NCI-H187 (cell line): ENCODE results near the gene CHST6.
"Not testable (repeated sequence)": the region's sequence is repeated elsewhere in the genome, so short reads cannot be mapped to it uniquely, and the experiment has no call there.

ENCODE experiments used
- DNase-seq, 2 experiments: peaks; one replicate each; lab custom pipeline; 2025; lab: John Stamatoyannopoulos, UW

Gene CHST6

DNA sequence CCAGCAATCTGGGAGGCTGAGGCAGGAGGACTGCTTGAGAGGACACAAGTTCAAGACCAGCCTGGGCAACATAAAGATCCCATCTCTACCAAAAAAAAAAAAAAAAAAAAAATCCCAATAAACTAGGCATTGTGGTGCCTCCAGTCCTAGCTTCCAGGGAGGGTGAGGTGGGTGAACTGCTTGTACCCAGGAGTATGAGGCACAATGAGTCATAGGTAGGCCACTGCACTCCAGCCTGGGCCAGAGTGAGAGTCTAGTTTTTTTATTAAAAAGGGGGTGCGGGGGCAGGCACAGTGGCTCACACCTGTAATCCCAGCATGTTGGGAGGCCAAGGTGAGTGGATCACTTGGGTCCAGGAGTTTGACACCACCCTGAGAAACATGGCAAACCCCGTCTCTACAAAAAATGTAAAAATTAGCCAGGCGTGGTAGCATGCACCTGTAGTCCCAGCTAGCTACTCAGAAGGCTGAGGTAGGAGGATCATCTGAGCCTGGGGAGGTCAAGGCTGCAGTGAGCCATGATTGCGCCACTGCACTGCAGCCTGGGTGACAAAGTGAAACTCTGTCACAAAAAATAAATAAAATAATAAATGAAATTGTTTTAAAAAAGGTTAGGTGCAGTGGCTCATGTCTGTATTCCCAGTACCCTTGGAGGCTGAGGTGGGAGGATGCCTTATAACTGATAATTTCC is 7.8 kb upstream of the CHST6 start:
- no peak for DNase-seq

DNA sequence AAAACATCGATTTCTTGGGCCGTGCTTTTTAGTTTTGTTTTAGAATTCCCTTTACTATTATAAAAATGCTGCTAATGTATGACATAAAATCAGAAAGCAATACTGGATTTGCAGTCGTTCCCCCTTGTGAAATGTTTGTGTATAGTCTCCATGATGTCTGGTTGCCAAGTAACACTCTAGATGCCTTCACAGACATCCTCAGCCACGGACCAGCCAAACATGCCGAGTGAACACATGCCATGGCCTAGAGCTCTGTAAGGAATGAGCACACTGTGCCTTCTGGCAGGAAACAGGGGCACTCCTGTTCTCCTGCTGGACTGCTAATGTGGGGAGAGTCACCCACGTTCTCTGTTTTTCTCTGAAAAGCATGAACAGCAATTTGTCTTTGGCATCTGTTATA is 6.6 kb upstream of the CHST6 start:
- not testable (repeated sequence) for DNase-seq

DNA sequence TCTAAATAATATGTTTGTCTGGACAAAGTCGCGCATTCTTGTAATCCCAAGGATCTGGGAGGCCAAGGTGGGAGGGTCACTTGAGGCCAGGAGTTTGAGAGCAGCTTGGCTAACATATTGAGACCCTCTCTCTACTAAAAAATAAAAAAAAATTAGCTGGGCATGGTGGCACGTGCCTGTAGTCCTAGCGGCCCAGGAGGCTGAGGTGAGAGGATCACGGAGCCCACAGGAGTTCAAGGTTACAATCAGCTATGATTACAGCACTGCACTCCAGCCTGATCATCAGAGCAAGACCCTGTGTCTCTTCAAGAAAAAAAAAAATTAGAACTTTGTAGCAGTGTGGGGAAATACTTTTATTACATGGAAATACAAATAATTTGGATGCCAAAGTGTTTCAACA is 6.1 kb upstream of the CHST6 start:
- no peak for DNase-seq

DNA sequence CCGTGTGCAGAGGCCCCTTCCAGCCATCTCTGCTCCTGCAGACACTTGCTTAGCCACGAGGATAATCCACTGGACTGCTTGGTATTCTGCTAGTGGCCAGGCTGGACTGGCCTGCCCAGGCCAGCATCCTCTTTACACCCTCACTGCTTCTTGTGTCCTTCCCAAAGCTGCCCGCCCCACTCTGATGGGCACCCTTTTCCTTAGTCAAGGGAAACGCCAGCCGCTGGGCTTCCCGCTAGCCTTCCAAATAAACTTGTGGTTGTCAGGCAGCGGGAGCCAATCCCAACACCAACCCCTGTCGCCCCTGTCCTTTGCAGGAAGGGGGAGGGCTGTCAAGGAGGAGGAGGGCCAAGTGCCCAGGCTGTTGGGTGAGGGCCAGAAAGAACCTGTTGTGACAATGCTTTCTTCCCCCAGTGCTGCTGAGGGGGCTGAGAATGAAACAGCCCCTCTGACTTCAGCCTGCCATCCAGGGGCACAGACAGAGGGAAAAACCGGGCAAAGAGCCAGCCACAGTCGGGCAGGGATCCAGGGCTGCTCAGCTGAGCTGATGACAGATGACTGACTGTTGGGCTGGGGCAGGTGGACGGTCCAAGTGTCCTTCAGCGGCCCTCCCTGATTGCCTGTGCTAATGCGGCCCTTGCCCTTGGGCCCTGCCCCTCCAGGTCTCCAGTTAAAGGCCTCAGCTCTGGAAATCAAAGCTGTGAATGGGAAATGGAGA is 3.5 kb upstream of the CHST6 start:
- DNase-seq = not testable (repeated sequence)

DNA sequence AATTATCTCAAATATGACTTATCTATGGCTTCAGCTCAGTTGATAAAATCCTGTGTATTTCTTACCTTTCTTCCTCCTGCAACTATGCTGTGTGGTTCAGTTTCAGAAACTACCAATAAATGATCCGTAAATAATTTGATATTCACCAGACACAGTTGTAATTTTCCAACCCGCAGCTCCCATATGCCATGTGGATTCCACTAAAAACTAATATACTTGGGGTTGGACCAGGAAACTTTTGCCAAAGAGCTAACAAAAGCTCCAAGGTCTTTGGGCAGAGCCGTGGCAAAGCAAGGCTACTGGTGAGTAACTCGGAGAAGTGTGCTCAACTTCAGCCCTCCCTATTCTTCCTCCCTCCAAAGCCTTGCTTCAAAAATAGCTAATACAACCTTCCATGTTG is 2.3 kb upstream of the CHST6 start:
- no peak for DNase-seq

DNA sequence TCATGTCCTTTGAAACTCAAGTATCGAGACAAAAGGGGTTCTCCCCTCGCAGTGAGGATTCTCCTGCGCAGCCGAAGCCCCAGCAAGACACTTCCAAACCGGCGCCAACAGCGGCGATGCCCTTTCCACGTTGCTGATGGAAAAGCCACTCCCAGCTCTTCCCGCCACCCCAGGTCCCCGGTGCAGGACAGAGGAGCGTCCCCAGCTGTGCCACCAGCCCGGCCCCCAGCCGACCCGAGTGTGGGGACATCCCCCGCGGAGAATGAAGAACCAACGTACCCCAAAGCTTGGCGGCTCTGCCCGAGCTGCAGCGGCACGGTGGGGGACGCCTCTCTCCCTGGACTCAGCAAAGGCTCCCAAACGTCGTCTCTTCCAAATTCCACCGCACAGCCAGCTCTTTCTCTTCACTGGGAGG is 573 bp downstream of the CHST6 start:
- DNase-seq = no peak

DNA sequence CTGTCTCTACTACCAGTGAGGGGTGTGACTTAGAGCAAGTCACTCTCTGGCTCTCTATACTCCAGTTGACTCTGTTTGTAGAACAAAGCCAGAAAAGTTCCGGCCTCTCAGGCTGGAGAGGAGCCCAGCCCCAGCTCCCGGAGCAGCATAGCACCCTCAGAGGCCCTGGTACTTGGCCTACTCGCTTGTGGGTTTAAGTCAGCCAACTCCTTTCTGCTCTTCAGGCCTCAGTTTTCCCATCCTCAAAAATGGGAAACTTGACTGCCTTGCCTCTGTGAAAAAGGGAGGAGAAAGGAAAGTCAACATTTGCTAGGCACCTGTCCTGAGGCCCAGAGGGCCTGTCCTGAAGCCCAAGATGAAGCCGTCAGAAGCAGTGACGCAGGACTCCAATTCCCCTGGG is 1.1 kb downstream of the CHST6 start:
- no peak for DNase-seq

DNA sequence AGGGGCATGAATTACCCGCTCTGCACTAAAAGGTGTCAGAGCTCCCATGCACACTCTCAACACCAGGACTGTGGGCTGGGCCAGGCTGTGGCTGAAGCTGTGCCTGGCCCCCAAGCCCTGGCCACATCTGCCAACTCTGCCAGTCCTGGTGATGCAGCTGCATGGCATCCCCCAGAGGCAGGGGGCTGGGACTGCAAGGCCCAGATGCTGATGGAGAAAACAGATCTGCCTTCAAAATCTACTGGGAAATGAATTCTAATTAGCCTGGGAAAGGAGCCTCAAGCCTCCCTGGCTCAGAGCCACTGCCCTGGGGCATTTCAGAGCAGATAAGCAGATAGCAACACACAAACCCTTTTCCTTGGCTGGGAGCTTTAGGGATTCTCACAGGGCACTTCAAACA is 3.4 kb downstream of the CHST6 start:
- DNase-seq = peak in 1 of 2 experiments; percentile 31

DNA sequence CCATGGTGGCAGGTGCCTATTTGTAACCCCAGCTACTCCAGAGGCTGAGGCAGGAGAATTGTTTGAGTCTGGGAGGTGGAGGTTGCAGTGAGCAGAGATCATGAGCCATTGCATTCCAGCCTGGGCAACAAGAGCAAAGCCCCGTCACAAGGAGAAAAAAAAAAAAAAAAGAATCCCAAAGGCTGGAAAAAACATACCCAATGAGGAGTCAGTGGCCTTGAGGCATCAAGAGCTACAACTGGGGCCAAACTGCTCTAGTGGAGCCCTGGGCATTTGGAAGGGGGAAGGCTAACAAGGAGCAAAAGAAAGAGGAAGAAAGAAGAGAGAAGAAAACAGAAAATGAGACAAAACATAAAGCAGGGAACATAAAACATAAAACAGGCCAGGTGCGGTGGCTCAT is 6.9 kb downstream of the CHST6 start:
- DNase-seq = no peak

DNA sequence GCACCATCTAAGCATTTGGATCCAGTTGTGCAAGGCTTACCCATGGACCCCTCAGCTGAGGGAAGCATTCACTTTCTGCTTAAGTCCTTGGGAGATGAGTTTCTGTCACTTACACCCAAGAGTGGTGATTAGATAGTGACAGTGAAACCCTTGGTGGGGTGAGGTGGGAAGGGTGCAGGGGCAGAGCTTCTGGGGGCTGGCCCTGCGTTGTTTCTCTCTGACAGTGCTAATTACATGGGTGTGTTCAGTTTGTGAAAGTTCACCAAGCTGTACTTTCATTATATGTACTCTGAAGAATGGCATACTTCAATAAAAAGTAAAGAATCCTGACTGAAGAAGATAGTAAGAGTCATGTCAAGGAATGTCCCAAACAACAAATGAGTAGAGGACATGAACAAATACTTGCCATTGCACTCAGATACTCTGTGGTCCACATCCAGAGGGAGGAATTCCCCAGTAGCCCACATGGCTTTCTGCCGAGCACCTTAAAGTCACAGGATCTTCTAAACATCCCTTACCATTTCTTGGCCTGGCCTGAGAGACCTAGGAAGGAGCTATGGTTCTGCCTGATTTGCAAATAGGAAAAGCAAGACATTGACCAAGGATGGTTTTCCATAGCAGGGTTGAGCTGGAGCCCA is 8.4 kb downstream of the CHST6 start:
- DNase-seq = no peak

DNA sequence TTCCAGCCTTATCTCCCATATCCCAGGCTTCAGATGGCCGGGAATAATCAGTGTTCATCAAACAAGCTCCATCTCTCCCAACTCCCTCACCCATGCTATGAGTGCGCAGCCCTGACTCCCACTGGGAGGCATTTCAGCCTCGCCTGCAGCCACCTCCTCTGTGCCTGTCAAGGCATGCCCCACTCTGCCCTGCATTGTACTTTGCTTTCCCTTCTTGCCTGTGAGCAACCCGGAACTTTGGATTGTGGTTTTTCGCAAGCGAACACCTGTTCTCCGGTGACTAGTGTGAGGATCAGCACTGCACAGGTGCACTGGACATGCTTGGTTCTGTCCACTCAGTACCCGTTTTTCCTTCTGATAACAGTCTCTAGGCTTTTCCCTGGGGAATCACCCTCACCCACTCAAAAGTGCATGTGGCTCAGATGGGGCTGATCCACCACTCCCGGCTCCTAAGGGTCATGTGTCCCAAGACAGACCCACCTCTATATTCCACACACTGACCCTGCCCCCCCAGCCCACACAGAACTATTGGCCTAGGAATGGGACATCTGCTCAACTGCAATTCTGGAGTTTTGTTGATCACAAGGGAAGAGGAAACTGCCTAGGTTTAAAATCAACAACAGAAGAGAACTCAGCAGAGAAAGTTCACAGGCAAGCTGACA is 9.1 kb downstream of the CHST6 start:
- peak; percentile 26 to 59 for DNase-seq

DNA sequence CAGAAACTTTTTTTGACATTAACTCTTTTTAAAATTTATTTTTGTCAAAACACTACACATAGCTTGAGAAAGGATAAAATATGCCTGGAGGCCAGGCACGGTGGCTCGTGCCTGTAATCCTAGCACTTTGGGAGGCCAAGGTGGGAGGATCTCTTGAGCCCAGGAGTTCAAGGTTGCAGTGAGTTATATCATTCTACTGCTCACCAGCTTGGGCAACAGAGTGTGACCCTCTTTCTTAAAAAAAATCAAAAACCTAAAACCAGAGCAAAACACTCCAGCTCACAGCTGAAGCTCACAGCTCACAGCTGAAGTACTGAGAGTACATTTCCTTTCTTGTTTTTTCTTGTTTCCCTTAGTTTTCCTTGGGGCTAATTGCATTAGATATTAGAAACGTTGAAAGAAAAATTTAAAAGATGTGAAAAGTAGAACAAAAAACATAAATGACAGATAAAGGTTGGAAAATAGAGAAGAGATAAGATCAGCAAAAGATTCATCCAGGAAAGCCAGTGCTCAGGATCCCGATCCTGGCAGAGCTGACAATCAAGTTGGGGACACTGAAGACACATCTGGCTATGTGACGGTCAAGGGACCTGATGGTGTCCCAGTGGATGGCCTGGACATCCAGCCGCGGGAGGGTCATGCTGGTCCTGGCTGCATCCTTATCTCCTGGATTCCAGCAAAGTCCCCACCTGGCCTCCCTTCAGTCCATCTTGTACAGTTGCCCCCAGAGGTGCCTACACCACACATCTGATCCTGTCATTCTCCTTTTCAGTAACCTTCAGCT is 9.8 kb downstream of the CHST6 start:
- DNase-seq = no peak

DNA sequence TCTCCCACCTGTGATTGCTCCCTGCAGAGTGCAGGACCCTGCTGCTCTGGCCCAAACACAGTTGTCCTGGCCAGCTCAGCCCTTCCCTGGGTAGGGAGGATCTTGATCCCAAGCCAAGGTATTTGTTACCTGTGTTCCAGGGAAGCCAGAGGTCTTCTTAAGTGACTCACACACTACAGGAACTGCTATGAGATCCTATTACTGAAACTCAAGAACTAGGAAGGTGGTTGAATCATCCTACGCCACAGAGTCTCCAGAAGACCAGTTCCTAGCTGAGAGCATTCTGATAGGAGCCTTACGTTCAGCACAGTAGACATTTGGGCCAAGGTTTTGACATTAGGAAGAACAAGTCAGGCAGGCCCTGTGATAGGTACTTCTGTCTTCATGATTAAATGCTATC is 12.0 kb downstream of the CHST6 start:
- no peak for DNase-seq

DNA sequence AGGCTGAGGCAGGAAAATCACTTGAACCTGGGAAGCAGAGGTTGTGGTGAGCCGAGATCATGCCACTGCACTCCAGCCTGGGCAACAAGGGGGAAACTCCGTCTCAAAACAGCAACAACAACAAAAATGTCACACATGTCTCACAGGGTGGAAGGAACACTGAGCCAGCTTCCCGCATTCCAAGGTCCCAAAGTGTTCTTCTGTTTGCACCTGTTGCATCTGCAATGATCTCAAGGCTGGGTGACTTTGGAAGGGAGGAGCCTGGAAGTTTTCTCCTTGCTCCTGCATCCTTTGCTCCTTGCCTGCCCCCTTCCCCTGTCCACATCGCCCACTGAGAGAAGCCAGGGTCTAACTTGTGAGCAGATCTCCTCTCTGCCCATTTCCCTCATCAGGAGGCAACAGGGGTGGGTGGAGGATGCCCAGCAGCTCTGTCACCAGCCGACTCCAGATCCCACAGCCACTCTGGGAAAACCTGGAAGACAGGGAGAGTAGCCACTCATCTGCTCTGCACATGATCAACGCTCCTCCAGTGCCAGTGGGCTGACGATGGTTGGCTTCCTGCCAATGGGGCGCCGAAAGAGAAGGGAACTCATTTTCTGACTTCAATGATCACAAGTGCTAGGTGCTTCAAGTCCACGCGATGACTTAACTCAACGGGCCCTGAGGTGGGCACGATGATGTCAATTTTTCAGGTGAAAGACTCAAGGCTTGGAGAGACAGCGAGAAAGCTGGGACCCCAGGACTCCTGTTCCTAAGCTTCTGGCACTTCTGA is 12.6 kb downstream of the CHST6 start:
- peak in 1 of 2 experiments; percentile 9 for DNase-seq

DNA sequence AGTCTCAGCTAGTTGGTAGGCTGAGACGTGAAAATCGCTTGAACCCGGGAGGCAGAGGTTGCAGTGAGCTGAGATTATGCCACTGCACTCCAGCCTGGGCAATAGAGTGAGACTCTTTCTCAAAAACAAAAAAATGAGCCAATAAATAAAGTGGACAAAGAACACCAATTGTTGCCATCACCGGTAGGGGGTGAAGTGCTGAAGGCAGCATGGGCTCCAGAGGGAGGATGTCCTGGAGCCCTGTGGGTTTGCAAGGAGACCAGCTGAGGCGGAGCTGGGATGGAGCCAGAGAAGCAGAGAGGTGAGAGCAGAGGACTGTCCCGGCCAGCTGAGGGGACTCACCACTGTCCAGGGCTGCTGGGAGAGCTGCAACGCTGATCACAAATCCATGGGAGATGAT is 13.8 kb downstream of the CHST6 start:
- no peak for DNase-seq

DNA sequence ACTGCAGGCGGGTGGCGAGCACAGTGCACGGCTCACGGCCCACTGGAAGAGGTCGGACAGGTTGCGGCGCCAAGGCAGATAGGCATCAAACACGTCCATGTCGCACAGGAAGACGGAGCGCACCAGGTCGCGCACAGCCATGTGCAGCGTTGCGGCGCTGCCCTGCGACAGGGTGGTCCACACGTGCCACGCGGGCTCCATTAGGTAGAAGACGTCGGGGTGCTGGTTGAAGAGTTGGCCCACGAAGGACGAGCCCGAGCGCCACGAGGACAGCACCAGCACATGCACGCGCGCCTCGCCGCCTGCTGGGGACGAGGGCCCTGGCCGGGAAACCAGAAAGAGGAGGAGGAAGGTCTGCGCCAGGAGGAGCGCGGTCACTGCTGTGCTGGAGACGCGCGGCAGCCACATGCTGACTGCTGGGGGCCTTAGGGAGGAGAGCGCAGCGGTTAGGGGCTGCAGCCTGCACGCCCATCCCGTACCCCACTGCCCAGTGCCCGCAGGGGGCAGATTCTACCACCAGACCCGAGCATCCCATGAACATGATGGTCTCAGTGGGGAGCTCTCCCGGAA is 15.7 kb downstream of the CHST6 start:
- no peak for DNase-seq

DNA sequence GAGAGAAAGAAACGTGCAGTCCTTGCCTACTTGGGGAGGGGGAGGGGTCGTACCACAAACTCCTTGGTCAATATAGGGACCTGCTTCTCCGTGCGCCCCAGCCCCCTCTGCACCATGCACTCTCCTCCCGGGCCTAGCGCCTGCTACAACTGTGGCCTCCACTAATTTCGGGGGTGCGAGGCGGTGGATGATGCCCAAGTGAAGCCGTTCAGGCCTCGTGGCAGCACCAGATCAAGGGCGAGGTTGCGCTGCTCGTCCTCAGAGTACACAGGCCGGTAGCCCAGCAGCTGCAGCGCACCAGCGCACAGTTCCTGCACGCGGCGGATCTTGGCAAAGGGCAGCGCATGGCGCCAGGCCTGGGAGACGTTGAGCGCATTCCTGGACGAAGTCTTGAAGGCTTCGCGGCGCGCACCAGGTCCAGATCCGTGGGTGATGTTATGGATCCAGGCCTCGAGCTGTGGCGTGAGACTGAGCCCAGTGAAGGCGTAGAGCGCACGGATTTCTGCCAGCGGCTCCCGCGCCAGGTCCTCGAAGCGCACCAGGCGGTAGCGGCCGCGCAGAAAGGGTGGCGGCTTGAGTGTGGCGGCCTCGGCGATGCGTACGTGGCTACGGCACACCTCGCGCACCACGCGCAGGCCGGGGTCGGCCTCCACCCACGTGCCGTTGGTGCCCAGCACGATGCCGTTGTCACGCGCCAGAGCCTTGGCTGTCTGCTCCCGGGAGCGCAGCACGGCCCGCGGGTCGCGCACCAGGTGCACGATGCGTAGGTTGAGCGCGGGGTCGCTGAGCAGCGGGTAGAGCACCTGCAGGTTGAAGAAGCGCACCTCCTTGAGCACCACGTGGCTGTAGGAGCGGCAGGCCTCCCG is 16.5 kb downstream of the CHST6 start:
- no peak for DNase-seq

DNA sequence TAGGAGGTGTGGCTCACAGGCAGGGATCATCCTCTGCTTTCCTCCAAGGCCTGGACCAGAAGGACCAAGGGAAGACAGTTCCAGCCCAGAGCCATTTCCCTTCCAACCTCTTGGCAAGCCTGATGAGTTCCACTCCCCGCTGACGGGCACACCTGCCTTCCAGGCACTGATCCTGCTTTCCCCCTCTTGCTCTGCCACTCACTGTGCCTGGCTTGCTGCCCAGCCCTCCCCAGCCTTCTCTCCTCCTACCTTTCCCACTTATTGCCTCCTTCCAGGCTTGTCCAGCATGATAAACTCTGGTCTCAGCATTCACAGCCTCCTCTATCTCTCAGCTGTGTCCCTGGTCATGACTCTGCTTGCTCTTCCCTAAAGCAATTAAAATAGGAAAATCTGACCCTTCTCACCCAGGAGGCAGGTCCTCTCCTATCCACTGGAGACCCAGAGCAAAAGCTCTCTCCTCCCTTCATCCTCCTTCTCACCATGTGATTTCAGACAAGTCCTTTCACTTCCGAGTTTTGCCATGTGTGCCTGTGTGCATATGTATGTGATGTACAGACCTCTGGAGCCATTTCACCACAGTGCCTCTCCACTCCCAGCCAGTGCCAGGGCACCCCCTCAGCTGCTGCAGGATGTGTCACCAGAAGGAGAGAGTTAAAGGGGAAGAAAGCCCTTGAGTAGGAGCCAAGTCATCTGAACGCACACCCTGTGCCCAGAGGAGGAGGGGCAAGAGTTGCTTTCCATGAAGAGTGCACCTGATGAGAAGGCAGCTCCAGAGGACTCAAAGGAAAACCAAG is 17.4 kb downstream of the CHST6 start:
- no peak for DNase-seq

DNA sequence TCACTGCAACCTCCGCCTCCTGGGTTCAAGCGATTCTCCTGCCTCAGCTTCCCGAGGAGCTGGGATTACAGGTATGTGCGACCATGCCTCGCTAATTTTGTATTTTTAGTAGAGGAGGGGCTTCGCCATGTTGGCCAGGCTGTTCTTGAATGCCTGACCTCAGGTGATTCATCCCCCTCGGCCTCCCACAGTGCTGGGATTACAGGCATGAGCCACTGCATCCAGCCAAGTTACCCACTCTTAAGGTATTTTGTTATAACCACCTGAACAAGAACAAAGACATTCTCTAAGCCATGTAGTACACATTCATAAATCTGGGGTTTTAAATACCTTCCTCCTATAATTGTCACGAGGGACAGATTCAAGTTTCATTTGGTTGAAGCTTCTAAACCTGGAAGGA is 18.4 kb downstream of the CHST6 start:
- DNase-seq = no peak
